Memory B cell (primary cell): ENCODE data around the gene CDK5R1.

Experiments
- ATAC-seq: fragments of 150-1000 bp; cut with Tn5 transposase; 2 replicates; pipeline ENCODE4 v1.10.0; 2021; ENCODE audit warnings: low read depth, mild to moderate bottlenecking, moderate library complexity
- DNase-seq, 2 donors: peaks; one replicate each; pipeline ENCODE4 v3.0.0; 2022; ENCODE audit warnings: low spot score in 2 of 2
- H3K27ac Mint-ChIP-seq: one replicate; pipeline ENCODE4 v1.8.0; 2022; ENCODE audit warnings: mild to moderate bottlenecking, moderate library complexity, mixed read lengths
- H3K27me3 Mint-ChIP-seq: one replicate; pipeline ENCODE4 v1.8.0; 2022; ENCODE audit warnings: mixed read lengths
- H3K36me3 Mint-ChIP-seq: one replicate; pipeline ENCODE4 v1.8.0; 2022; ENCODE audit warnings: mild to moderate bottlenecking, mixed read lengths
- H3K4me1 Mint-ChIP-seq: one replicate; pipeline ENCODE4 v1.8.0; 2022; ENCODE audit warnings: mixed read lengths
- H3K4me3 Mint-ChIP-seq: one replicate; pipeline ENCODE4 v1.8.0; 2022; ENCODE audit warnings: mild to moderate bottlenecking, moderate library complexity, mixed read lengths
- H3K9me3 Mint-ChIP-seq: one replicate; pipeline ENCODE4 v1.8.0; 2022; ENCODE audit warnings: mixed read lengths

CDK5R1 gene

DNA sequence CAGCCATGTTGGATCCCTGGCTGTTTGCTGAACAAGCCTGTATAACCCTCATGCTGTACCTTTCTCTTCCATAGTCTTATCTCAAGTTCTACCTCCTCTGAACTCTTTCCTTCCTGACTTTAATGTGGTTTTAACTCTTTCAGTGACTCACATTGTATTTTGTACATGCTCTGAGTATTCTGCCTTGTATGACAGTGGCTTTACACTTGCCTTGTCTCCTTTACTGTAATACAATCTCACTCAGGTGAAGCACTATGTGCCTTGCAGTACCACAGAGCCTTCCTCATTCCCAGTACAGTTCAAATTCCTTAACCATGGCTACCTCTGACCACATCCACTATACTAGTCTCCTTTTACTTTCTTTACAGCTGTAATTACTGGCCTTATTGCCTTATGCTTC is 28.4 kb upstream of the CDK5R1 start:
- no peak overlapping the region for H3K4me3 Mint-ChIP-seq
- DNase-seq (no peak), ATAC-seq (no peak)
- no peaks in the 10 kb centered on the region for H3K27me3 Mint-ChIP-seq
- no peaks in the 10 kb centered on the region for H3K9me3 Mint-ChIP-seq
- H3K36me3 Mint-ChIP-seq: peaks cover 39% of the 10 kb centered on the region
- peaks cover 8% of the 10 kb centered on the region for H3K4me1 Mint-ChIP-seq
- no peak overlapping the region for H3K27ac Mint-ChIP-seq

DNA sequence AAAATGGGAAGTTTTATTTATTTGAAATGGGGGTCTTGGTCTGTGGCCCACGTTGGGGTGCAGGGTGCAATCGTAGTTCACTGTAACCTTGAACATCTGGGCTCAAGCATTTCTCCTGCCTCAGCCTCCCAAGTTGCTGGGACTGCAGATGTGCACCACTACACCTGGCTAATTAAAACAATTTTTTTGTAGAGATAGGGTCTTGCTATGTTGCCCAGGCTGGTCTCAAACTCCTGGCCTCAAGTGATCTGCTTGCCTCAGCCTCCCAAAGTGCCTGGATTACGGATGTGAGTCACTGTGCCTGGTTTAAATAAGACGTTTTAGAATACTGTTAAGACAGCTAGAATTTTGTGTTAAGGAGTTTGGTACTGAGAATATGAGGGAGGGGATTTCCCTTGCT is 26.7 kb upstream of the CDK5R1 start:
- Mint-ChIP-seq H3K27ac (no peak overlapping the region), H3K4me1 (peaks cover 8% of the 10 kb centered on the region), H3K9me3 (no peaks in the 10 kb centered on the region), H3K4me3 (no peak overlapping the region), H3K36me3 (peaks cover 28% of the 10 kb centered on the region), H3K27me3 (no peaks in the 10 kb centered on the region)
- ATAC-seq: no peak
- no peak for DNase-seq

DNA sequence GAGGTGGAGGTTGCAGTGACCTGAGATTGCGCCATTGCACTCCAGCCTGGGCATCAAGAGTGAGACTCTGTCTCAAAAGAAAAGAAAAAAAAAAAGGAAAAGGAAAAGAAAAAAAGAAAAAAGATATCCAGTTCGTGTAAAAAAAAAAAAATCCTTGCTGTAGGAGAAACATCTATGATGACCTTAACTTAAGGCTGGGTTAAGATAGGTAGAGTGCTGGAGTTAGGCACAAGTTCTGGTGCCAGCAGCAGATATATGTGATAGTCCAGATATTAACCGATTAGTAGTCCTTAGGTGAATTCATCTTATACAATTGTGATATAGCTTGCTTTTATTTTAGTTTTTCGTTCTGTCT is 25.3 kb upstream of the CDK5R1 start:
- ATAC-seq (no peak), DNase-seq (no peak)
- no peak overlapping the region for H3K27ac Mint-ChIP-seq
- no peaks in the 10 kb centered on the region for H3K27me3 Mint-ChIP-seq
- H3K36me3 Mint-ChIP-seq: peaks cover 26% of the 10 kb centered on the region
- H3K9me3 Mint-ChIP-seq: no peaks in the 10 kb centered on the region
- peaks cover 8% of the 10 kb centered on the region for H3K4me1 Mint-ChIP-seq
- H3K4me3 Mint-ChIP-seq: no peak overlapping the region

DNA sequence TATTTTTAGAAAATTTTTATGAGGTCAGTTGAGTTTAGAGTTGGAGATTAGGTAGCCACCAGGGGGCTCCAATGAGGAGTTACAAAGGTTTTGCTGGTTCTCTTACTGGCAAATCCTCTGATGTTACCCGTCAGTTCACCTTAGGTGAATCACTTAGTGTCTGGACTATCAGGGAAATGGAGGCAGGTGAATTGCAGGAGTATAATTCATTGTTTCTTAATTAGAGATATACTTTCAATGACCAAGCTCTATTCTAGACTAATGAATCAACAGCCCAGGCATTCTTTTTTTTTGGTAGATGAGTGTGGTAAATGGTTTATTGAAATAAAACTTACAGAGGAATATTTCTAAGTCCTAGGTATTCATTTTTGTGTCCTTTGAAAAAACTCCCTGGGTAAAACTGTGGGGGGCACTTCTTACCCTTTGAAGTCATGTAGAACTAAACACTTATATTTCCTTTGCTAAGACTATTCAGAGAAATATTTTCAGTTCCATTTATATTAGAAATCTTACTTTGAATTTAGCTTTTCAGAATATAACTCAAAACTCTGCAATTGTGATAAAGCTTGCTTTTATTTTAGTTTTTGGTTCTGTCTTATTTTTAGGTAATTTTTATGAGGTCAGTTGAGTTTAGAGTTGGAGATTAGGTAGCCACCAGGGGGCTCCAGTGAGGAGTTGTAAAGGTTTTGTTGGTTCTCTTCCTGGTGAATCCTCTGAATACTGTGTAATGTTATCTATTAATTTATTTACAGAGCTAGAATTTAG is 24.8 kb upstream of the CDK5R1 start:
- no peaks in the 10 kb centered on the region for H3K27me3 Mint-ChIP-seq
- H3K4me3 Mint-ChIP-seq: no peak overlapping the region
- peaks cover 8% of the 10 kb centered on the region for H3K4me1 Mint-ChIP-seq
- no peaks in the 10 kb centered on the region for H3K9me3 Mint-ChIP-seq
- DNase-seq (peak; percentile 49 to 63), ATAC-seq (peak; percentile 86)
- no peak overlapping the region for H3K27ac Mint-ChIP-seq
- H3K36me3 Mint-ChIP-seq: peaks cover 25% of the 10 kb centered on the region

DNA sequence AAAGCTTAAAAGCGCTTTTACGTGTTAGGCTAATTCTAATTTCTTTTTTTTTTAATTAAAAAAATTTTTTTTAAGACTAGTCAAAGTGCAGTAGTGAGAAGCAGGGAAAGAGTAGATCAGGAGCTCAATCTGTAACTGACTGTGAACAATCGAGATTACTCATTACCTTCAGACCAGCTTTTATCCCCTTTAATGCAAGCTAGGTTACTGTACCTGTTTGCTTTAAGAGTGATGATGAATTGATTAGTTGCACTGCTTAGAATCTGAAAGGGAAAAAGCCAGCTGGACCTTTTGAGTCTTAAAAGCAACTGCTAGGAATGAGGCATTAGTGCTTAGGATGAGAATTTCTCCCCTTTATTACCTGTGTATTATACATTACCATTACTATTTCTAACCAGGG is 23.5 kb upstream of the CDK5R1 start:
- Mint-ChIP-seq H3K4me1 (peaks cover 5% of the 10 kb centered on the region), H3K27me3 (no peaks in the 10 kb centered on the region), H3K27ac (no peak overlapping the region), H3K9me3 (no peaks in the 10 kb centered on the region), H3K36me3 (peaks cover 27% of the 10 kb centered on the region), H3K4me3 (no peak overlapping the region)
- ATAC-seq: no peak
- no peak for DNase-seq

DNA sequence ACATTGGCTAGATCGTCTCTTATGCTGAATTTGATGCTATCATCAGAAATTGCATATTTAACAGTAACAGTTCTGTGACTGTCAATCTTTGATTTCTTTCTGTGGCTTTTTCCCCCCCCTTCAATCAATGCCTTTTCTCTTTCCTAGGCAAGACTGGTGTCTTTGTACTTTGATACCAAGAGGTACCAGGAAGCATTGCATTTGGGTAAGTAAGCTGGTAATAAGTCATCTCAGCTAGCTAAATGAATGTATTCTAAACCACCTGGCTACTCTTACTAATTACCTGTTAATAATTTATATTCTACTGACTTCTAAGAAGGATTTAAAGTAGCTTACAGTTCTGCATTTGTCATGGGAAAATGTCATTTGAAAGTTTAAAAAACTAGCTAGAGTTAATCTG is 22.4 kb upstream of the CDK5R1 start:
- Mint-ChIP-seq H3K9me3 (no peaks in the 10 kb centered on the region), H3K4me1 (peaks cover 2% of the 10 kb centered on the region), H3K27me3 (no peaks in the 10 kb centered on the region), H3K36me3 (peaks cover 25% of the 10 kb centered on the region), H3K4me3 (no peak overlapping the region), H3K27ac (no peak overlapping the region)
- ATAC-seq: no peak
- DNase-seq: no peak

DNA sequence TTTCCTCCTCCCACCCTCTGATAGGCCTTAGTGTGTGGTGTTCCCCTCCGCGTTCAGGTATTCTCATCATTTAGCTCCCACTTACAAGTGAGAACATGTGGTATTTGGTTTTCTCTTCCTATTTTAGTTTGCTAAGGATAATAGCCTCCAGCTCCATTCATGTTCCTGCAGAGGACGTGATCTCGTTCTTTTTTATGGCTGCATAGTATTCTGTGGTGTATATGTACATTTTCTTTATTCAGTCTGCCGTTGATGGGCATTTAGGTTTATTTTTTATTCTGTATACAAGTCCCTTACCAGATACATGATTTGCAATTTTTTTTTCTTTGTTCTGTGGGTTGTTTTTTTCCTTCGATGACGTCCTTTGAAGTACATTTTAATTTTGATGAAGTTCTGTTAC is 18.8 kb upstream of the CDK5R1 start:
- ATAC-seq (no peak), DNase-seq (no peak)
- H3K4me3 Mint-ChIP-seq: no peak overlapping the region
- peaks cover 34% of the 10 kb centered on the region for H3K36me3 Mint-ChIP-seq
- H3K4me1 Mint-ChIP-seq: no peaks in the 10 kb centered on the region
- no peaks in the 10 kb centered on the region for H3K27me3 Mint-ChIP-seq
- no peaks in the 10 kb centered on the region for H3K9me3 Mint-ChIP-seq
- H3K27ac Mint-ChIP-seq: no peak overlapping the region

DNA sequence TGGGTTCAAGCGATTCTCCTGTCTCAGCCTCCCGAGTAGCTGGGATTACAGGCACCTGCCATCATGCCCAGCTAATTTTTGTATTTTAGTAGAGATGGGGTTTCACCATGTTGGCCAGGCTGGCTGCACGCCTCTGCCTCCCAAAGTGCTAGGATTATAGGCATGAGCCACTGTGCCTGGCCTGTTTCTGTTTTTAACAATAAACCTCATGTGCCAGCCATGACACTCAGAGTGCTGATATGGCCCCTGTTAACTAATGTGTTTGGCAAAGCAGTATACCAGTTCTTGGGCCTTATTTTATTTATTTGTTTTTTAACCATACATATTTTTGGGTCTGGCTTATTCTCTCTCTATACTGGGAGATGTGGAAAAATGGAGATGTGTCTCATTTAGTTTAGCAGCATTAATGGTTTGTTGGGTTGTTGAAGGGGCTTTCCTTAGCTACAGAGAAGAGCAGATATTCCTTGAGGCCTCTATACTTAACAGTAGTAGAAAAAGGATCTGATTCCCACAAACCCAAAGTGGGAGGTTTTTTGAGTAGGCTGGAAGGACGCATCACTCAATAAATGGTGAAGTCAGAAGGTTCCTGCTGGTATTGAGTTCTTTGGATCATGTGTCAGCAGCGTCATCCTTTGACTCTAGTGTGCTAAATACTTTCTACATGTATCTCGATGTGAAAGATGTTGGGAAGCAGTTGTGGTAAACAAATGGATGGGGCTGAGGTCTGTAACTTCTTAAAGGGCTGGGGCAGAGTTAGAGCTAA is 16.2 kb upstream of the CDK5R1 start:
- H3K36me3 Mint-ChIP-seq: peaks cover 42% of the 10 kb centered on the region
- DNase-seq (no peak), ATAC-seq (no peak)
- H3K4me3 Mint-ChIP-seq: no peak overlapping the region
- no peaks in the 10 kb centered on the region for H3K4me1 Mint-ChIP-seq
- H3K27ac Mint-ChIP-seq: no peak overlapping the region
- no peaks in the 10 kb centered on the region for H3K9me3 Mint-ChIP-seq
- H3K27me3 Mint-ChIP-seq: no peaks in the 10 kb centered on the region

DNA sequence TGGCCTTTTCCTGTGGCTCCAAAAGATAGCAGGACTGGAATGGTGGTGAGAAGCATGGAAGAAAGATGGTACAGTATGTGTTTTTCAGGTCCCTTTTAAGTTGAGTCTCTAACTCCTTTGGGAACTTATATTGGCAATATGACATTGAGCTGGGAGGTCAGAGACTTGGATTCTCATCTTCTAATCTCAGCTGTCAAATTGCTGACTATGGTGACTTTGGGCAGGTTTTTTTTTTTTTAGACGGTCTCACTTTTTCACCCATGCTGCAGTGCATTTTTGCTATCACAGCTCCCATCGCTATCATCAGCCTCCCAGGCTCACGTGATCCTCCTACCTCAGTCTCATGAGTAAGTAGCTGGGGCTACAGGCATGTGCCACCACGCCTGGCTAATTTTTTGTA is 15.1 kb upstream of the CDK5R1 start:
- no peak overlapping the region for H3K4me3 Mint-ChIP-seq
- ATAC-seq (no peak), DNase-seq (no peak)
- no peaks in the 10 kb centered on the region for H3K27me3 Mint-ChIP-seq
- no peak overlapping the region for H3K27ac Mint-ChIP-seq
- H3K9me3 Mint-ChIP-seq: no peaks in the 10 kb centered on the region
- peaks cover 39% of the 10 kb centered on the region for H3K36me3 Mint-ChIP-seq
- H3K4me1 Mint-ChIP-seq: no peaks in the 10 kb centered on the region

DNA sequence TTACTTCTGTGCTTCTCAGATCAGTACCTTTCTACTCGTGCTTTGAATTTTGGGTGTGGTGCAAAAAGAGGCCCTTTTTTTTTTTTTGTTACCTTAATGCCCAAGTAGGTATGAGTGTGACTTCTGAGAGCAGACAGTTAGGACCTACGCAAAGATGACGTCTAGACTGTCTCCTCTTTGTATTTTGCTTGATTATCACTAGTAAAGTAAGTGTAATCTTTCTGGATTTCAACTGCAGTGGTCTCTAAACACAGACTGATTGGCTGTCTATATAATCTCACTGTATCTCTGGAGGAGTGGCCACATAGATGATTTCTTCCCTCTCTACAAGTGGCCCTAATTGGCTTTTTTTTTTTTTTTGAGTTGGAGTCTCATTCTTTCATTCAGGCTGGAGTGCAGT is 11.5 kb upstream of the CDK5R1 start:
- H3K36me3 Mint-ChIP-seq: peaks cover 41% of the 10 kb centered on the region
- H3K9me3 Mint-ChIP-seq: no peaks in the 10 kb centered on the region
- H3K4me3 Mint-ChIP-seq: no peak overlapping the region
- no peak for DNase-seq
- no peaks in the 10 kb centered on the region for H3K27me3 Mint-ChIP-seq
- no peak for ATAC-seq
- H3K4me1 Mint-ChIP-seq: no peaks in the 10 kb centered on the region
- H3K27ac Mint-ChIP-seq: peak overlapping the region; percentile 31

DNA sequence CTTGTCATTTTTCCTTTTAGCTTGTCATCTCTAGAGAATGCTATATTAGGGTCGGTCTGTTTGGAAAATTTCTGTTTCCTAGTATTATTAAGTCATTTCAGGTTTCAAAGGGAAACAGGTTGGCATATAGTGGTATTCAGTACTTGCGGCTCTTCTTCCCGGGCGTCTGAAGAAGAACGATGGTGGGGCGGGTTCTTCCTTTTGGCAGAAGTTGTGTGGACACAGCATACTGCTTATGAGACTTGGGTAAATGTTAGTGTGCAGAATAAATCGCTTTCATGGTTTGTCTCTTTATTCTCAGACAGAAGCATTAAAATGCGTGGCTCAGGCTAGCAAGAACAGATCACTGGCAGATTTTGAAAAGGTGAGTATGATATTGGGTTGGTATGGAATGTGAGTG is 9.6 kb upstream of the CDK5R1 start:
- H3K36me3 Mint-ChIP-seq: peaks cover 38% of the 10 kb centered on the region
- H3K27ac Mint-ChIP-seq: peak overlapping the region; percentile 32
- DNase-seq (no peak), ATAC-seq (no peak)
- no peaks in the 10 kb centered on the region for H3K4me1 Mint-ChIP-seq
- H3K9me3 Mint-ChIP-seq: no peaks in the 10 kb centered on the region
- no peak overlapping the region for H3K4me3 Mint-ChIP-seq
- H3K27me3 Mint-ChIP-seq: no peaks in the 10 kb centered on the region

DNA sequence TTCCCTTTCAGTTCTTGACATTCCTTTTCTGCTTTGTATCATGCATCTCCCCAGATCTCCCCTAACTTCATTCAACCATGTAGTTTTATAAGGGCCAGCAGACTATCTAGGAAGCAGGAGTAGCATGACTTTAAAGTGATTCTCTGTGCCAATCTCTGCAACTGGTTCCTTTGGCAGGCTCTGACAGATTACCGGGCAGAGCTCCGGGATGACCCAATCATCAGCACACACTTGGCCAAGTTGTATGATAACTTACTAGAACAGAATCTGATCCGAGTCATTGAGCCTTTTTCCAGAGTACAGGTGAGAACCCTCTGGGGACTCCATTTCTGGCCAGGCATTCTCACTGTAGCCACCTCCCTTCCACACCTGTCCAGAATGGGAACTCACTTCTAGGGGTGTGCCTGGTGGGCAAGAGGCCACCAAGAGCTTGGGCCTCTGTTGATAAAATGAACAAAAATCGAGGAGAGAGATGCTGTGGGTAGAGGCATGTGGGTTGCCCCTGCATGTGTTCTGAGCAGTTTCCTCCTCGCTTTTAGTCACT is 7.6 kb upstream of the CDK5R1 start:
- peaks cover 38% of the 10 kb centered on the region for H3K36me3 Mint-ChIP-seq
- H3K27ac Mint-ChIP-seq: peak overlapping the region; percentile 14
- H3K9me3 Mint-ChIP-seq: no peaks in the 10 kb centered on the region
- H3K4me3 Mint-ChIP-seq: no peak overlapping the region
- DNase-seq (no peak), ATAC-seq (no peak)
- H3K4me1 Mint-ChIP-seq: peaks cover 1% of the 10 kb centered on the region
- H3K27me3 Mint-ChIP-seq: no peaks in the 10 kb centered on the region

DNA sequence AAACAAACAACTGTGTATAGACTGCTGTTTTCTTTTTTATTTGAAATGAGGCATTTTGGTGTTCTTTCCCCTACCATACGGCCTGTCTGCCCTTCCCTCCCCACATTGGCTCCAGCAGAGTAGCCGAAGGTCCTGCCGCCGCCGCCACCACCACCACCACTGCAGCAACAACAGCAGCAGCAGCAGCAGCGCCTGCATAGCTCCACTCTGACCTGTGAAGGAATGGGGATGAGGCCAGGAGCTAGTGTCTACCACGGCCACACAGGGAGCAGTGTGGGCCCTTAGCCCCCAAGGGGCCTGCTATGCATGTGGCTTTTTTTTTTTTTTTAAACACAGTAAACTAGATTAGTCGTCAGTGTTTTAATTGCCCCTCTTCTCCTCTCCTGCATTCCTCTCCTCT is 5.6 kb upstream of the CDK5R1 start:
- no peak overlapping the region for H3K4me3 Mint-ChIP-seq
- no peak for ATAC-seq
- no peaks in the 10 kb centered on the region for H3K27me3 Mint-ChIP-seq
- peaks cover 3% of the 10 kb centered on the region for H3K4me1 Mint-ChIP-seq
- no peaks in the 10 kb centered on the region for H3K9me3 Mint-ChIP-seq
- H3K36me3 Mint-ChIP-seq: peaks cover 29% of the 10 kb centered on the region
- DNase-seq: no peak
- peak overlapping the region; percentile 32 for H3K27ac Mint-ChIP-seq

DNA sequence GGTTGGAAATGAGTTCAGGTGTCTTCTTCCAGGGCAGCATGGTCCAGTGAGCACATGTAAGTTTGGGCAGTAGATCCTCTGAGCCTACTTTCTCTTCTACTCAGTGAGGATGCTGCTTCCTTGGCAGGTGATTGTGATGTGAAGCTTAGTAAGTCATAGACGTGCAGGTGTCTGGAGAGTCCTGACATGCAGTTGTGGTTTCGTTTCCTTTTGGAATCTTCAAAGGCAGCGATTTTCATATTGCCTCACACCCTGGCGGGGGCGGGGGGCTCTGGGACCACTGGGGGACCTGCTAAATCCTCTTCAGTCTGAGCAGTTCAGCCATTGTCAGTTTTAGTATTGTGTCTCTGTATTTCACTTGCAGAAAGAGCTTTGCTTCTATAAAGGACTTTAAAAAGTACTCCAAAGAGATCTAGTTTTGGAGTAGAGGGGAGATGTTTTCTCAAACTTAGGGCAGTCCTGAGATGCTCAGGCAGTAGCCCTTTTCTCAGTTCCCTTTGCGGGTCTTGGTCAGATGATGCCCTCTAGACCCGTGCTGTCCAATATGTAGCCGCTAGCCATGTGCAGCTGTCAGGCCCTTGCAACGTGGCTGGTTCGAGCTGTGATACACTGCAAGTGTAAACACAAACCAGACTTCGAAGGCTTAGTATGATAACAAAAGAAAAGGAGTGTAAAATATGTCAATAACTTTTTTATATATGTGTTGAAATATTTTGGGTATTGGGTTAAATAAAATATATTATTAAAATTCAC is 4.0 kb upstream of the CDK5R1 start:
- no peak for ATAC-seq
- Mint-ChIP-seq H3K4me3 (no peak overlapping the region), H3K9me3 (no peaks in the 10 kb centered on the region), H3K27ac (peak overlapping the region; percentile 29), H3K36me3 (peaks cover 21% of the 10 kb centered on the region), H3K4me1 (peaks cover 5% of the 10 kb centered on the region), H3K27me3 (no peaks in the 10 kb centered on the region)
- DNase-seq: no peak
